K562 (cell line): ENCODE results near the gene GALNT12. TPM values are rescaled to one million over a fixed set of nuclear protein-coding genes. Genes with fewer than 3 reads are reported as not detected.
A peak's percentile ranks its signal among the peaks of the same experiment; 100 is the strongest.

Experiments
- BRCA1 ChIP-seq, 2 experiments: fragments of 450-650 bp in 1 of 2; sonication (generic) in 1 of 2; formaldehyde crosslinking in 1 of 2; IDR thresholded peaks; 2 replicates each; pipeline versions ENCODE4 v1.5.0 to v1.6.1; 2017 to 2020; ENCODE audit warnings: mild to moderate bottlenecking in 1 of 2, missing genetic modification reagents in 1 of 2
- CAMTA2 ChIP-seq: fragments of 250-450 bp; sonication (Bioruptor Pico); conservative IDR thresholded peaks from 2 replicates; pipeline ENCODE4 v1.5.1; 2022
- CEBPZ ChIP-seq: fragments of 150-350 bp; IDR thresholded peaks from 2 replicates; pipeline ENCODE4 v1.6.1; 2014; ENCODE audit warnings: low read depth, mild to moderate bottlenecking, low read length, borderline replicate concordance
- E2F3 ChIP-seq: fragments of 250-450 bp; sonication (Bioruptor Pico); IDR thresholded peaks from 2 replicates; pipeline ENCODE4 v1.4.0; 2020; ENCODE audit warnings: mild to moderate bottlenecking
- E2F5 ChIP-seq: sonication (generic); formaldehyde crosslinking; IDR thresholded peaks from 2 replicates; pipeline ENCODE4 v1.8.0; 2022; ENCODE audit warnings: mild to moderate bottlenecking, missing genetic modification reagents
- GABPB2 ChIP-seq: fragments of 250-450 bp; sonication (Bioruptor Pico); conservative IDR thresholded peaks from 2 replicates; pipeline ENCODE4 v1.5.1; 2021; ENCODE audit warnings: mild to moderate bottlenecking
- HDAC6 ChIP-seq: IDR thresholded peaks from 2 replicates; pipeline ENCODE4 v1.6.1; 2012; ENCODE audit warnings: low read depth, mild to moderate bottlenecking, control low read depth, inconsistent platforms, low read length, moderate library complexity
- MAFK ChIP-seq: IDR thresholded peaks from 2 replicates; pipeline ENCODE4 v1.6.1; 2011; ENCODE audit warnings: low read length, improper control_type of control experiment
- NFIX ChIP-seq: fragments of 250-450 bp; sonication (Bioruptor Pico); IDR thresholded peaks from 2 replicates; pipeline ENCODE4 v1.4.0; 2020; ENCODE audit warnings: low read depth, mild to moderate bottlenecking, moderate library complexity
- NR2C1 ChIP-seq, 2 experiments: fragments of 450-650 bp; IDR thresholded peaks; 2 replicates each; pipeline ENCODE4 v1.6.1; 2017; ENCODE audit warnings: mild to moderate bottlenecking in 2 of 2, antibody characterized with exemption in 1 of 2, inconsistent platforms in 1 of 2, missing compliant biosample characterization in 1 of 2, missing genetic modification characterization in 1 of 2
- PKNOX1 ChIP-seq: fragments of 450-650 bp; IDR thresholded peaks from 2 replicates; pipeline ENCODE4 v1.6.1; 2016
- POLR2B ChIP-seq: fragments of 450-650 bp; IDR thresholded peaks from 2 replicates; pipeline ENCODE4 v1.6.1; 2018; ENCODE audit warnings: low read depth; ENCODE audit not compliant: partially characterized antibody
- POU5F1 ChIP-seq: fragments of 150-350 bp; IDR thresholded peaks from 2 replicates; pipeline ENCODE4 v1.6.1; 2014; ENCODE audit warnings: borderline replicate concordance, low read length, low read depth, mild to moderate bottlenecking; ENCODE audit not compliant: partially characterized antibody
- PRMT5 ChIP-seq: sonication (generic); formaldehyde crosslinking; IDR thresholded peaks from 2 replicates; pipeline ENCODE4 v1.5.0; 2020; ENCODE audit warnings: missing genetic modification reagents
- PTBP1 ChIP-seq: fragments of 200-400 bp; formaldehyde crosslinking; IDR thresholded peaks from 2 replicates; pipeline ENCODE4 v1.6.1; 2017; ENCODE audit warnings: low read depth, low read length
- TAF7 ChIP-seq: fragments of 450-650 bp; IDR thresholded peaks from 2 replicates; pipeline ENCODE4 v1.6.1; 2016; ENCODE audit warnings: missing genetic modification characterization, missing compliant biosample characterization
- TRIM28 ChIP-seq: fragments of 450-650 bp; IDR thresholded peaks from 2 replicates; pipeline ENCODE4 v1.6.1; 2017
- U2AF1 ChIP-seq: fragments of 200-400 bp; formaldehyde crosslinking; optimal IDR thresholded peaks from 2 replicates; pipeline ENCODE3; 2017; ENCODE audit warnings: mild to moderate bottlenecking, low read depth, low read length, moderate library complexity
- ZNF143 ChIP-seq: sonication (generic); formaldehyde crosslinking; IDR thresholded peaks from 2 replicates; pipeline ENCODE4 v1.9.0; 2022; ENCODE audit warnings: mild to moderate bottlenecking, missing genetic modification reagents
- ZNF512 ChIP-seq: IDR thresholded peaks from 2 replicates; pipeline ENCODE4 v1.6.1; 2016; ENCODE audit warnings: missing genetic modification characterization, missing compliant biosample characterization
- ZNF561 ChIP-seq: fragments of 450-650 bp; formaldehyde crosslinking; conservative IDR thresholded peaks from 2 replicates; pipeline ENCODE4 v1.4.0; 2020; ENCODE audit warnings: mild to moderate bottlenecking, moderate library complexity
- ZNF583 ChIP-seq: fragments of 250-450 bp; sonication (Bioruptor Pico); IDR thresholded peaks from 2 replicates; pipeline ENCODE4 v1.4.0; 2020
- polyA plus RNA-seq, 8 experiments: library from polyadenylated mRNA; depleted of rRNA in 4 of 8; stranded (reverse) in 5 of 8; unstranded in 3 of 8; fragments of >200 nt; fragmentation: Nextera tagmentation in 2 of 8; fragmentation: Illumina TruSeq in 1 of 8; extraction: Ambion mirVana in 2 of 8; extraction: Trizol in 1 of 8; gene quantifications; 2 replicates each; pipeline versions ENCODE4 v1.2.1 to v1.2.3, GENCODE V29; 2011 to 2014; ENCODE audit warnings: inconsistent platforms in 1 of 8, missing spikeins in 1 of 8
- total RNA-seq, 7 experiments: library from RNA; depleted of rRNA in 6 of 7; stranded (reverse); fragments of >200 nt in 6 of 7; fragmentation: Illumina TruSeq in 2 of 7; extraction: Trizol in 2 of 7; gene quantifications; 2 replicates each; pipeline versions ENCODE4 v1.2.1 to v1.2.3, GENCODE V29; 2011 to 2021; ENCODE audit warnings: low replicate concordance in 1 of 7

Gene GALNT12
- total and polyA plus RNA-seq, 9 of the 15 experiments (the other 6 are each of a cell fraction or from before 2014, with no cell fraction given), result 29.7 to 82.9 (median 44.2) TPM

- no peak for TF ChIP-seq POU5F1
- no peak for TF ChIP-seq ZNF512 (tag)
- TF ChIP-seq NFIX (CRISPR knock-in tag), result no peak
- no peak for TF ChIP-seq ZNF561 (CRISPR knock-in tag)
- TF ChIP-seq HDAC6, result no peak
- TF ChIP-seq NR2C1 (IDR thresholded peaks at IDR 0.05), result no peak
- no peak for TF ChIP-seq NR2C1 (tag; IDR thresholded peaks at IDR 0.05)
- no peak for TF ChIP-seq POLR2B
- no peak for TF ChIP-seq ZNF143 (CRISPR knock-in tag)
- no peak for TF ChIP-seq GABPB2 (CRISPR knock-in tag)
- no peak for TF ChIP-seq CEBPZ
- no peak for TF ChIP-seq U2AF1
- no peak for TF ChIP-seq TAF7
- no peak for TF ChIP-seq E2F5 (CRISPR knock-in tag)
- TF ChIP-seq BRCA1 (IDR thresholded peaks at IDR 0.05), result no peak
- TF ChIP-seq BRCA1 (CRISPR knock-in tag; IDR thresholded peaks at IDR 0.05), result 0 out of 2 replicates have a peak, but pooled peaks have one; percentile 33
- TF ChIP-seq MAFK, result no peak
- no peak for TF ChIP-seq PTBP1
- no peak for TF ChIP-seq ZNF583 (CRISPR knock-in tag)
- TF ChIP-seq CAMTA2, result no peak
- TF ChIP-seq PRMT5 (CRISPR knock-in tag), result no peak
- no peak for TF ChIP-seq TRIM28
- TF ChIP-seq E2F3, result no peak
- TF ChIP-seq PKNOX1, result no peak
These were observed 17.2 kb upstream of the GALNT12 start (continued) for GRCh38 chr9:98790134-98790841.
